Vagina (tissue), 2 donors: ENCODE results near the gene CCDC68. TPM values are rescaled to one million over a fixed set of nuclear protein-coding genes. Genes with fewer than 3 reads are reported as not detected.

Experiments used
- DNase-seq, 2 donors: peaks; one replicate each; pipeline ENCODE4 v3.0.0-alpha.2; 2017; ENCODE audit errors: extremely low spot score in 2 of 2
- H3K27ac ChIP-seq: fragments of 200-600 bp; sonication (generic); one replicate; pipeline ENCODE4 v1.5.1; 2019
- H3K27me3 ChIP-seq: fragments of 200-600 bp; sonication (generic); one replicate; pipeline ENCODE4 v1.5.1; 2019
- H3K36me3 ChIP-seq, 2 donors: fragments of 200-600 bp; sonication (generic); one replicate each; pipeline ENCODE4 v1.5.1; 2017 to 2019
- H3K4me1 ChIP-seq: fragments of 200-600 bp; sonication (generic); one replicate; pipeline ENCODE4 v1.5.1; 2019
- H3K4me3 ChIP-seq, 2 donors: fragments of 200-600 bp; sonication (generic); 1 replicate in 1 of 2; 2 replicates in 1 of 2; pipeline ENCODE4 v1.5.1; 2016 to 2019
- H3K9me3 ChIP-seq: fragments of 200-600 bp; sonication (generic); one replicate; pipeline ENCODE4 v1.5.1; 2019
- POLR2A ChIP-seq, 2 donors: fragments of 450-650 bp; IDR thresholded peaks; one replicate each; pipeline ENCODE4 v1.6.1; 2017; ENCODE audit warnings: antibody characterized with exemption in 2 of 2, mild to moderate bottlenecking in 2 of 2, moderate library complexity in 2 of 2
- POLR2AphosphoS5 ChIP-seq, 2 donors: sonication (generic); formaldehyde crosslinking; IDR thresholded peaks; one replicate each; pipeline ENCODE4 v1.9.0; 2017; ENCODE audit warnings: antibody characterized with exemption in 2 of 2, mild to moderate bottlenecking in 2 of 2, low read depth in 1 of 2; ENCODE audit not compliant: insufficient read depth in 1 of 2
- intact Hi-C: fragments of 100-400 bp; cut with DNase I; formaldehyde crosslinking; loops from one replicate; pipeline ENCODE4 v1.15.1; 2023
- total RNA-seq: library from RNA; depleted of rRNA; stranded (reverse); fragments of >200 nt; gene quantifications from one replicate; pipeline ENCODE4 v1.2.3, GENCODE V29; 2016
- TF ChIP-seq, protein P1 (sequence below), 3 experiments: fragments of 450-650 bp in 2 of 3; fragments of 200-600 bp in 1 of 3; sonication (generic) in 1 of 3; IDR thresholded peaks; one replicate each; pipeline ENCODE4 v1.5.1; 2017 to 2019; ENCODE audit warnings: antibody characterized with exemption in 3 of 3, mild to moderate bottlenecking in 2 of 3, moderate library complexity in 2 of 3

CCDC68 gene
- total RNA-seq, 1 donor from 2014 or later, result 8.1 TPM

DNA sequence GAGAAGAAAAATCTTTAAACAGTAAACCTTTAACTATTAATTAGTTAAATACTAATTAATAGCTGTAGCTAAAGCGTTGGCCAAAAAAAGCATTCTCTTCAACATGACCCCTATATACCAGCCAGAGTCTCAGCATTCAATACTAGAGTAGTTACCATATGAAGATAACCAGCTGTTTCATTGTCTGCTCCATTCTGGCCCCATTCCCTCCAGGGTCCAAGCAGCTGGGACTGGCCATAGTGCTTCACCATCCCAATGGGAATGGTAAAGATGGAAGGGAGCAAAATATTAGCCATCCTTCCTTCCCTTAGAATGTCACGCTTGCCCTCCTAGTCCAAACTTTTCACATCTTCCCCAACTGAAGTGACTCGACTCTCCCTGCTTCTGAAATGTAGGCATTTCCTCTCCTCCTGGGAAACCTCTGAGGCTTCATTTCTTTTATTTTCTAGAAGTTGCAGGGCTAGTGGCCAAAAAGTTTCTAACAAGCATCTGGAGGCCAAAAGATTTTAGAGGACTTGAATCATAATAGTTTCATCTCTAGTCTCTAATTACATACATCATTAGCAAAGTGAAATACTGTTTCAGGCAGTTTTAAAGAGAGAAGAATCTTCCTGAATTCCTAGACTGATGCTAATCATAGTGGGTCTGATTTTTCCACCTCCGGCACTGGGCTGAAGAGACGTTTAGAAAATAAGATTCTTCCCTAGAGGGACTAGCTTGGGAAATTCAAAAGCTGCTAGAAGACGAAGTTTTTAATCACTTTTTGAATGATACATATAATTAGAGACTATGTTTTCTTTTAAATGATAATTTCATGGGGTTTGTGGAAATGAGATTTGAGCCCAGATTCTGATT is 52.7 kb downstream of the CCDC68 start:
- H3K4me3 ChIP-seq, result no peak overlapping the region
- TF ChIP-seq POLR2AphosphoS5 (IDR thresholded peaks at IDR 0.05; ENCODE audit: insufficient read depth in 1 of 2, low read depth in 1 of 2), result no peak
- TF ChIP-seq, protein P1, sequence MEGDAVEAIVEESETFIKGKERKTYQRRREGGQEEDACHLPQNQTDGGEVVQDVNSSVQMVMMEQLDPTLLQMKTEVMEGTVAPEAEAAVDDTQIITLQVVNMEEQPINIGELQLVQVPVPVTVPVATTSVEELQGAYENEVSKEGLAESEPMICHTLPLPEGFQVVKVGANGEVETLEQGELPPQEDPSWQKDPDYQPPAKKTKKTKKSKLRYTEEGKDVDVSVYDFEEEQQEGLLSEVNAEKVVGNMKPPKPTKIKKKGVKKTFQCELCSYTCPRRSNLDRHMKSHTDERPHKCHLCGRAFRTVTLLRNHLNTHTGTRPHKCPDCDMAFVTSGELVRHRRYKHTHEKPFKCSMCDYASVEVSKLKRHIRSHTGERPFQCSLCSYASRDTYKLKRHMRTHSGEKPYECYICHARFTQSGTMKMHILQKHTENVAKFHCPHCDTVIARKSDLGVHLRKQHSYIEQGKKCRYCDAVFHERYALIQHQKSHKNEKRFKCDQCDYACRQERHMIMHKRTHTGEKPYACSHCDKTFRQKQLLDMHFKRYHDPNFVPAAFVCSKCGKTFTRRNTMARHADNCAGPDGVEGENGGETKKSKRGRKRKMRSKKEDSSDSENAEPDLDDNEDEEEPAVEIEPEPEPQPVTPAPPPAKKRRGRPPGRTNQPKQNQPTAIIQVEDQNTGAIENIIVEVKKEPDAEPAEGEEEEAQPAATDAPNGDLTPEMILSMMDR (IDR thresholded peaks at IDR 0.05), result no peak
- TF ChIP-seq POLR2A (IDR thresholded peaks at IDR 0.05), result no peak
- DNase-seq, result no peak
- H3K9me3 ChIP-seq, result no peaks in the 10 kb centered on the region
- H3K27me3 ChIP-seq, result no peaks in the 10 kb centered on the region
- no peak overlapping the region for H3K27ac ChIP-seq
- intact Hi-C loops, result no loop called here
- H3K36me3 ChIP-seq, result no peaks in the 10 kb centered on the region
- H3K4me1 ChIP-seq, result no peaks in the 10 kb centered on the region

DNA sequence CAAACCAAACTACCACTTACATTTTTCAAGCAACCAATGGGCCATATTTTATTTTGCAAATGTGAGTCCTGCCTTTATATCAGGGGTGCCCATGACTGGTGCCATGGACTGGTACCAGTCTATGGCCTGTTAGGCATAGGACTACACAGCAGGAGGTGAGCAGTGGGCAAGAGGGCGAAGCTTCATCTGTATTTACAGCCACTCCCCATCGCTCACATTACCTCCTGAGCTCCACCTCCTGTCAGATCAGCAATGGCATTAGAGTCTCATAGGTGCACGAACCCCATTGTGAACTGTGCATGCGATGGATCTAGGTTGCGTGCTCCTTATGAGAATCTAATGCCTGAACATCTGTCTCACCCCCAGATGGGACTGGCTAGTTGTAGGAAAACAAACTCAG is 53.6 kb downstream of the CCDC68 start:
- no peak for TF ChIP-seq POLR2AphosphoS5 (IDR thresholded peaks at IDR 0.05; ENCODE audit: insufficient read depth in 1 of 2, low read depth in 1 of 2)
- no peak for TF ChIP-seq POLR2A (IDR thresholded peaks at IDR 0.05)
- TF ChIP-seq, protein P1 (IDR thresholded peaks at IDR 0.05), result no peak
- no peak overlapping the region for H3K27ac ChIP-seq
- no peaks in the 10 kb centered on the region for H3K27me3 ChIP-seq
- H3K4me1 ChIP-seq, result no peaks in the 10 kb centered on the region
- intact Hi-C loops, result no loop called here
- H3K4me3 ChIP-seq, result no peak overlapping the region
- DNase-seq, result no peak
- H3K9me3 ChIP-seq, result no peaks in the 10 kb centered on the region
- no peaks in the 10 kb centered on the region for H3K36me3 ChIP-seq

DNA sequence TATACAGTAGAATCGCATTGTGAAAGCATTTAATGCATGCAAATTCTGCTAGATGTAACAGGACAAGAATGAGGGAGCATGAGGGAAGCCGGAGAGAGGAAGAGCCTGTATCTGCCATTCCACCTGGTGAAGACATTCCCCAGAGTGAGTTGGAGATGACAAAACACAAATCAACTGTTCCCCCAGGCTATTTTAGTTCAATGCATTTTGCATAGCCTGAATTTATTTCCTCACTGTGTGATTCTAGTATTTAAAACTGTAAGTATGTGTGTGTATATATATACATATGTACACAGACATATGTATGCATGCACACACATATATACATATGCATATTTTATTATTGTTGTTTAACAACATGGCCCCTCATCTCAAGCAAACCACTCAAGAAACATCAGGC is 54.7 kb downstream of the CCDC68 start:
- Histone ChIP-seq H3K36me3 (no peaks in the 10 kb centered on the region), H3K9me3 (no peaks in the 10 kb centered on the region), H3K4me1 (no peaks in the 10 kb centered on the region), H3K27ac (no peak overlapping the region), H3K4me3 (no peak overlapping the region), H3K27me3 (no peaks in the 10 kb centered on the region)
- intact Hi-C loops, result no loop called here
- no peak for DNase-seq
- TF ChIP-seq POLR2A (IDR thresholded peaks at IDR 0.05) (no peak), POLR2AphosphoS5 (IDR thresholded peaks at IDR 0.05; ENCODE audit: insufficient read depth in 1 of 2, low read depth in 1 of 2) (no peak)
- TF ChIP-seq, protein P1 (IDR thresholded peaks at IDR 0.05), result no peak

DNA sequence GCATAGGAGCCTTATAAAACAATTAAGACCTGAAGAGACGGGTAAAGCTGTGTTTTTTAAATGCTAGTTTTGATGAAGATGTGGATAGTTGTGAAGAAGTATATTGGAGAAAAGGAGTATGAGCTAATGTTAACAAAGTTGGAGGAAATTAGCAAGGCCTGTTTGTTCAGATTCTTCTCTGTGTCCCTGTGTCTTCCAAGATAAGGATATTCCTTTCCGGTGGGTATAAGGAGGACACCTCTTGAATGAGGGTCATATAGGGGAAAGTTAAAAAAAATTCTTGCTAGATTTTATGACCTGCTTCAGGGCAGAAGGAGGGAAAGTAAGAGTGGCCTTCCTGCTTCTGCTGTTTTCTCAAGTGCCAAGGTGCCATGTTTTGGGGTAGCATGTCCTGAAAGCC is 59.0 kb downstream of the CCDC68 start:
- H3K36me3 ChIP-seq, result no peaks in the 10 kb centered on the region
- intact Hi-C loops, result no loop called here
- H3K27ac ChIP-seq, result no peak overlapping the region
- TF ChIP-seq POLR2A (IDR thresholded peaks at IDR 0.05) (no peak), POLR2AphosphoS5 (IDR thresholded peaks at IDR 0.05; ENCODE audit: insufficient read depth in 1 of 2, low read depth in 1 of 2) (no peak)
- TF ChIP-seq, protein P1 (IDR thresholded peaks at IDR 0.05), result no peak
- H3K9me3 ChIP-seq, result no peaks in the 10 kb centered on the region
- H3K4me3 ChIP-seq, result no peak overlapping the region
- H3K27me3 ChIP-seq, result no peaks in the 10 kb centered on the region
- DNase-seq, result no peak
- no peaks in the 10 kb centered on the region for H3K4me1 ChIP-seq

DNA sequence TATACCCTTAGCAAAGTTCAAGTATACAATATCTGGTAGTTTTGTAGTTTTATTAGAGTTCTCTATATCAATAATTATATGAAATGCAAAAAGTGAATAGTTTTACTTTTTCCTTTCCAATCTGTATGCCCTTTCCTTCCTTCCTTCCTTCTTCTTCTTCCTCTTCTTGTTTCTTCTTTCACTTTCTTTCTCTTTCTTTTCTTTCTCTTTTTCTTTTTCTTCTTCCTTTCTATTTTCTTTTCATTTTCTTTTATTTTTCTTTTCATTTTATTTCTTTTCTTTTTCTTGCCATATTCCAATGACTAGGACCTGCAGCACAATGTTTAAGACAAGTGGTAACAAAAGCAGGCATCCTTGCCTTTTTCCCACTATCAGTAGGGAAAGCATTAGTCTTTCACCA is 59.8 kb downstream of the CCDC68 start:
- Histone ChIP-seq H3K4me3 (no peak overlapping the region), H3K36me3 (no peaks in the 10 kb centered on the region), H3K27me3 (no peaks in the 10 kb centered on the region), H3K27ac (no peak overlapping the region), H3K9me3 (no peaks in the 10 kb centered on the region), H3K4me1 (no peaks in the 10 kb centered on the region)
- TF ChIP-seq POLR2AphosphoS5 (IDR thresholded peaks at IDR 0.05; ENCODE audit: insufficient read depth in 1 of 2, low read depth in 1 of 2) (no peak), POLR2A (IDR thresholded peaks at IDR 0.05) (no peak)
- TF ChIP-seq, protein P1 (IDR thresholded peaks at IDR 0.05), result no peak
- no peak for DNase-seq
- intact Hi-C loops, result no loop called here
